Breast epithelium (tissue), 4 donors: ENCODE results near the gene VWF. TPM values are rescaled to one million over a fixed set of nuclear protein-coding genes. Genes with fewer than 3 reads are reported as not detected.

Experiments used
- DNase-seq, 2 donors: peaks; one replicate each; pipeline ENCODE4 v3.0.0-alpha.2; 2019; ENCODE audit warnings: low spot score in 2 of 2
- H3K27ac ChIP-seq, 2 donors: fragments of 200-600 bp; sonication (generic) in 1 of 2; one replicate each; pipeline ENCODE4 v1.5.1; 2016 to 2019; ENCODE audit warnings: mild to moderate bottlenecking in 1 of 2
- H3K27me3 ChIP-seq, 2 donors: fragments of 200-600 bp; sonication (generic) in 1 of 2; one replicate each; pipeline versions ENCODE4 v1.5.1 to v1.6.0; 2017 to 2019; ENCODE audit warnings: control low read depth in 1 of 2, mild to moderate bottlenecking in 1 of 2
- H3K36me3 ChIP-seq: fragments of 200-600 bp; one replicate; pipeline ENCODE4 v1.5.1; 2019
- H3K4me1 ChIP-seq, 2 donors: fragments of 200-600 bp; sonication (generic); one replicate each; pipeline ENCODE4 v1.5.1; 2016 to 2019; ENCODE audit warnings: control low read depth in 1 of 2
- H3K4me3 ChIP-seq, 3 donors: fragments of 200-600 bp; sonication (generic); 1 replicate in 2 of 3; 2 replicates in 1 of 3; pipeline ENCODE4 v1.5.1; 2016 to 2019; ENCODE audit warnings: mild to moderate bottlenecking in 3 of 3, moderate library complexity in 2 of 3
- H3K9me3 ChIP-seq, 2 donors: fragments of 200-600 bp; sonication (generic) in 1 of 2; one replicate each; pipeline ENCODE4 v1.5.1; 2016 to 2019; ENCODE audit warnings: control low read depth in 1 of 2
- CTCF ChIP-seq, 3 donors: fragments of 450-650 bp; IDR thresholded peaks; one replicate each; pipeline ENCODE4 v1.5.1; 2016 to 2017; ENCODE audit warnings: antibody characterized with exemption in 3 of 3, mild to moderate bottlenecking in 3 of 3, moderate library complexity in 3 of 3
- POLR2A ChIP-seq: fragments of 450-650 bp; IDR thresholded peaks from one replicate; pipeline ENCODE4 v1.6.1; 2016; ENCODE audit warnings: antibody characterized with exemption, mild to moderate bottlenecking, moderate library complexity
- POLR2AphosphoS5 ChIP-seq, 3 donors: sonication (generic); formaldehyde crosslinking; IDR thresholded peaks; one replicate each; pipeline ENCODE4 v1.6.1; 2017; ENCODE audit warnings: antibody characterized with exemption in 3 of 3
- intact Hi-C: fragments of 100-400 bp; cut with DNase I; formaldehyde crosslinking; loops from one replicate; pipeline ENCODE4 v1.15.1; 2023; ENCODE audit warnings: low total_unique reads
- total RNA-seq, 3 donors: library from RNA; depleted of rRNA; stranded (reverse); fragments of >200 nt; gene quantifications; one replicate each; pipeline ENCODE4 v1.1.0, GENCODE V29; 2016

VWF gene
- total RNA-seq, 3 donors from 2014 or later: 60.3 to 267 (median 117) TPM

GRCh38 chr12:6115389-6115788 lies 9.1 kb downstream of the VWF start:
- Histone ChIP-seq H3K4me3 (no peak overlapping the region), H3K27me3 (no peaks in the 10 kb centered on the region), H3K27ac (peak overlapping the region in 1 of 2 donors; percentile 72), H3K9me3 (no peaks in the 10 kb centered on the region), H3K36me3 (no peaks in the 10 kb centered on the region), H3K4me1 (no peaks in the 10 kb centered on the region)
- no peak for TF ChIP-seq POLR2A
- no peak for TF ChIP-seq POLR2AphosphoS5 (IDR thresholded peaks at IDR 0.05)
- no peak for TF ChIP-seq CTCF (IDR thresholded peaks at IDR 0.05)
- intact Hi-C loops: no loop called here
- no peak for DNase-seq

- no peaks in the 10 kb centered on the region for H3K9me3 ChIP-seq
- intact Hi-C loops: no loop called here
- H3K27me3 ChIP-seq: no peaks in the 10 kb centered on the region
- no peaks in the 10 kb centered on the region for H3K4me1 ChIP-seq
- H3K27ac ChIP-seq: peak overlapping the region in 1 of 2 donors; percentile 43
- TF ChIP-seq POLR2AphosphoS5 (IDR thresholded peaks at IDR 0.05) (no peak), POLR2A (no peak), CTCF (IDR thresholded peaks at IDR 0.05) (no peak)
- no peak for DNase-seq
- no peak overlapping the region for H3K4me3 ChIP-seq
- H3K36me3 ChIP-seq: no peaks in the 10 kb centered on the region
Observed at GRCh38 chr12:6114476-6114870, 10.0 kb downstream of the VWF start.

DNA sequence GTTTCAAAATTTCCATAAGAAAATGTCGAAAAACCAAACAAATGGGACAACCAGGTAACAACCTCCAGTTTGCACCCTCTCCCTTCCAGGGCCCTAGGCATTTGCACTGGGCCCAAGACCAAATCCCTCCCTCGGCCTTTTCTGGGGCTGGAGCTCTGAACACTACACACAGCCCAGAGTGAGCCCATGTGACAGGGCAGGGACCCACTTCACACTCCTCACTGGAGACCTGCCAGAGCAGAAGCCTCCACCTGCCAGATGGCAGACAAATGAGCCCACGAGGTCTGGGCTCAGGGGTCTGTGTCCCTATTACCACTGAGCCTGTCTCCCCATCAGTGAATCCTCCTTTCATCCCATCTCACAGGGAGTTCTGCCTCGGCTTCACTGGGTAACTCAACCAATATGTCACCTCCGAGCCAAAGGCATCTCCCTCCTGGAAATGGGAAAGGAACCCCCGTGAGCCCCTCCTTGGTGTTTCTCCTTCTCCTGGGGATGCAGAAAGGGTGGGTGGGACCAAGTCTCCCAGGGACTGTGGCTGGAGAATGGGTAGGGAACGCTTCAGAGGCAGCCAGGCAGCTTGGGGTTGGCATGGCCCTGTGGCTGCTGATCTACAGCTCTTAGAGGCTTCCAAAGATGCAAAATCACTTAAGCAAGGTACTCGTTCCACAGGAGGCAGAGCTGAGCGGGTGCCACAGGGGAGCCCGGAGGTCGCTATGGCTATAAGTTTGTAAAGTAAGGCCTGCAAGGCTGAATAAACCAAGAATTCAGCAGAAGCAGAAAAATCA lies 10.6 kb downstream of the VWF start:
- intact Hi-C loops: no loop called here
- peak overlapping the region in 1 of 2 donors; percentile 23 for H3K27ac ChIP-seq

DNA sequence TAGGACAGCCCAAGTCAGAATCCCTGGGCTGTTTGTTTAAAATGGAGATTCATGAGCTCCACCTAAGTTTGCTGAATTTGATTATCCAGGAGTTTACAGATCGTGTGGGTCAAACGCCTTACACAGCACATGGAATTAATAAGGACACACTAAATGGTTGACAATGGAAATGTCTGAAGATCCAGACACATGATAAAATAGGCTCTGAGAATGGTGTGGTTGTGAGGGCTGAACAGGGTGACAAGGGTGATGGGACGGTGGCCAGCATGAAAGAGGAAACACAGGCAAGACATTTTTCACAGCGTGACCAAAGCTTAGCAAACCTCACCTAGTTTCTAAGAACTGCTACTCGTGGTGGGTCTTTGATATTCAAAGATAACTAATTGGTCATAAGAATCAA lies 12.5 kb downstream of the VWF start:
- no peaks in the 10 kb centered on the region for H3K36me3 ChIP-seq
- intact Hi-C loops: no loop called here
- no peaks in the 10 kb centered on the region for H3K4me1 ChIP-seq
- DNase-seq: no peak
- no peak overlapping the region for H3K27ac ChIP-seq
- H3K9me3 ChIP-seq: no peaks in the 10 kb centered on the region
- no peak overlapping the region for H3K4me3 ChIP-seq
- no peak for TF ChIP-seq CTCF (IDR thresholded peaks at IDR 0.05)
- no peak for TF ChIP-seq POLR2AphosphoS5 (IDR thresholded peaks at IDR 0.05)
- no peak for TF ChIP-seq POLR2A
- H3K27me3 ChIP-seq: no peaks in the 10 kb centered on the region

More for the DNA sequence above, 10.6 kb downstream of the VWF start:
- H3K27me3 ChIP-seq: no peaks in the 10 kb centered on the region
- no peak for TF ChIP-seq CTCF (IDR thresholded peaks at IDR 0.05)
- TF ChIP-seq POLR2A: no peak
- no peak overlapping the region for H3K4me3 ChIP-seq
- no peak for DNase-seq
- no peaks in the 10 kb centered on the region for H3K4me1 ChIP-seq
- H3K9me3 ChIP-seq: no peaks in the 10 kb centered on the region
- H3K36me3 ChIP-seq: no peaks in the 10 kb centered on the region

DNA sequence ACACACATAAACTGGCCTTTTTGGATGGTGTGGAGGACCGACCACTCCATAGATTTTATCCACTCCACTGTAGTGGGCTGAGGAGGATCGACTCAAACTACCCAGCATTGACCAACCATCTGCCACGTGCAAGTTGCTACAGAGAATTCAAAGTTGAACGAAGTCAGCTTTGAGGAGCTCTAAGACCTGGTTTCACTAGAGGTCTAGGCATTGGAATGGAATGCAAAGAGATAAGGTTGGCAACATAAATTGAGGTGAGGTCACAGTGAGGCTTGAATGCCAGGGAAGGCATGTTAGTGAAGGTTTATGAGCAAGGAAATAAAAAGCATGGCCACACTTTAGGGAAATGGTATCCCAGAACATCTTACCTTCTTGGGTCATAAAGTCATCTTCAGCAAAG lies 14.5 kb downstream of the VWF start:
- no peak overlapping the region for H3K27ac ChIP-seq
- no peaks in the 10 kb centered on the region for H3K9me3 ChIP-seq
- no peaks in the 10 kb centered on the region for H3K27me3 ChIP-seq
- H3K36me3 ChIP-seq: no peaks in the 10 kb centered on the region
- H3K4me1 ChIP-seq: no peaks in the 10 kb centered on the region
- TF ChIP-seq POLR2A: no peak
- no peak for DNase-seq
- intact Hi-C loops: no loop called here
- no peak overlapping the region for H3K4me3 ChIP-seq
